Chondrocyte (in vitro differentiated cells): ENCODE results near the gene HOXA9. TPM values are rescaled to one million over a fixed set of nuclear protein-coding genes. Genes with fewer than 3 reads are reported as not detected.

Experiments
- DNase-seq: peaks from one replicate; pipeline ENCODE4 v3.0.0; 2021; ENCODE audit warnings: mixed read lengths, low spot score
- H3K27ac Mint-ChIP-seq: one replicate; pipeline ENCODE4 v1.8.0; 2021; ENCODE audit warnings: mild to moderate bottlenecking, moderate library complexity, mixed read lengths; ENCODE audit not compliant: unreplicated experiment
- H3K27me3 Mint-ChIP-seq: 2 replicates; pipeline ENCODE4 v1.8.0; 2021; ENCODE audit warnings: low read depth, mixed read lengths
- H3K36me3 Mint-ChIP-seq: 2 replicates; pipeline ENCODE4 v1.8.0; 2021; ENCODE audit warnings: low read depth, mixed read lengths
- H3K4me1 Mint-ChIP-seq: 2 replicates; pipeline ENCODE4 v1.8.0; 2021; ENCODE audit warnings: low read depth, mild to moderate bottlenecking, mixed read lengths
- H3K4me3 Mint-ChIP-seq: one replicate; pipeline ENCODE4 v1.8.0; 2021; ENCODE audit warnings: mild to moderate bottlenecking, moderate library complexity, mixed read lengths; ENCODE audit not compliant: unreplicated experiment
- H3K9me3 Mint-ChIP-seq: 2 replicates; pipeline ENCODE4 v1.8.0; 2021; ENCODE audit warnings: low read depth, mixed read lengths
- total RNA-seq: library from RNA; stranded (reverse); gene quantifications from 3 replicates; pipeline ENCODE4 v1.2.1, GENCODE V29; 2021
- TF ChIP-seq, protein P1 (sequence below): fragments of 200-600 bp; sonication (generic); IDR thresholded peaks from 2 replicates; pipeline ENCODE4 v1.5.0; 2021; ENCODE audit warnings: antibody characterized with exemption, mild to moderate bottlenecking, moderate library complexity

HOXA9 gene
- total RNA-seq, 1 donor from 2014 or later, result not detected

GRCh38 chr7:27196287-27196767 is 31.0 kb upstream of the HOXA9 start:
- DNase-seq, result no peak
- H3K27ac Mint-ChIP-seq, result no peak overlapping the region
- peaks cover 2% of the 10 kb centered on the region for H3K36me3 Mint-ChIP-seq
- no peaks in the 10 kb centered on the region for H3K9me3 Mint-ChIP-seq
- no peak overlapping the region for H3K4me3 Mint-ChIP-seq
- peaks cover 76% of the 10 kb centered on the region for H3K27me3 Mint-ChIP-seq
- TF ChIP-seq, protein P1, sequence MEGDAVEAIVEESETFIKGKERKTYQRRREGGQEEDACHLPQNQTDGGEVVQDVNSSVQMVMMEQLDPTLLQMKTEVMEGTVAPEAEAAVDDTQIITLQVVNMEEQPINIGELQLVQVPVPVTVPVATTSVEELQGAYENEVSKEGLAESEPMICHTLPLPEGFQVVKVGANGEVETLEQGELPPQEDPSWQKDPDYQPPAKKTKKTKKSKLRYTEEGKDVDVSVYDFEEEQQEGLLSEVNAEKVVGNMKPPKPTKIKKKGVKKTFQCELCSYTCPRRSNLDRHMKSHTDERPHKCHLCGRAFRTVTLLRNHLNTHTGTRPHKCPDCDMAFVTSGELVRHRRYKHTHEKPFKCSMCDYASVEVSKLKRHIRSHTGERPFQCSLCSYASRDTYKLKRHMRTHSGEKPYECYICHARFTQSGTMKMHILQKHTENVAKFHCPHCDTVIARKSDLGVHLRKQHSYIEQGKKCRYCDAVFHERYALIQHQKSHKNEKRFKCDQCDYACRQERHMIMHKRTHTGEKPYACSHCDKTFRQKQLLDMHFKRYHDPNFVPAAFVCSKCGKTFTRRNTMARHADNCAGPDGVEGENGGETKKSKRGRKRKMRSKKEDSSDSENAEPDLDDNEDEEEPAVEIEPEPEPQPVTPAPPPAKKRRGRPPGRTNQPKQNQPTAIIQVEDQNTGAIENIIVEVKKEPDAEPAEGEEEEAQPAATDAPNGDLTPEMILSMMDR, result peak; percentile 97
- H3K4me1 Mint-ChIP-seq, result peaks cover 20% of the 10 kb centered on the region

- TF ChIP-seq, protein P1, result no peak
- H3K27ac Mint-ChIP-seq, result no peak overlapping the region
- no peak overlapping the region for H3K4me3 Mint-ChIP-seq
- no peak for DNase-seq
- peaks cover 9% of the 10 kb centered on the region for H3K4me1 Mint-ChIP-seq
- H3K9me3 Mint-ChIP-seq, result no peaks in the 10 kb centered on the region
- H3K36me3 Mint-ChIP-seq, result peaks cover 4% of the 10 kb centered on the region
- H3K27me3 Mint-ChIP-seq, result peaks cover 77% of the 10 kb centered on the region
Measured at GRCh38 chr7:27194686-27195379, 29.5 kb upstream of the HOXA9 start.

GRCh38 chr7:27194002-27194352 is 28.6 kb upstream of the HOXA9 start:
- TF ChIP-seq, protein P1, result no peak
- Mint-ChIP-seq H3K27ac (no peak overlapping the region), H3K36me3 (peaks cover 4% of the 10 kb centered on the region), H3K9me3 (no peaks in the 10 kb centered on the region), H3K4me1 (peaks cover 11% of the 10 kb centered on the region), H3K4me3 (no peak overlapping the region), H3K27me3 (peaks cover 82% of the 10 kb centered on the region)
- DNase-seq, result no peak

GRCh38 chr7:27193335-27194001 is 28.1 kb upstream of the HOXA9 start:
- H3K36me3 Mint-ChIP-seq, result peaks cover 5% of the 10 kb centered on the region
- TF ChIP-seq, protein P1, result no peak
- peaks cover 16% of the 10 kb centered on the region for H3K4me1 Mint-ChIP-seq
- peaks cover 82% of the 10 kb centered on the region for H3K27me3 Mint-ChIP-seq
- no peak for DNase-seq
- no peak overlapping the region for H3K27ac Mint-ChIP-seq
- H3K4me3 Mint-ChIP-seq, result no peak overlapping the region
- H3K9me3 Mint-ChIP-seq, result no peaks in the 10 kb centered on the region

GRCh38 chr7:27192546-27193334 is 27.4 kb upstream of the HOXA9 start:
- H3K36me3 Mint-ChIP-seq, result peaks cover 4% of the 10 kb centered on the region

More at GRCh38 chr7:27192546-27193334, 27.4 kb upstream of the HOXA9 start:
- Mint-ChIP-seq H3K4me1 (peaks cover 23% of the 10 kb centered on the region), H3K9me3 (no peaks in the 10 kb centered on the region), H3K27ac (no peak overlapping the region), H3K4me3 (peak overlapping the region; percentile 57), H3K27me3 (peaks cover 82% of the 10 kb centered on the region)
- no peak for DNase-seq
- TF ChIP-seq, protein P1, result no peak
